ENCODE measurements around the gene IL1RL1.
A peak's percentile ranks its signal among the peaks of the same experiment; 100 is the strongest.

The IL1RL1 gene

GRCh38 chr2:102313025-102313424 is 1.7 kb downstream of the IL1RL1 start:
- CTCF ChIA-PET = interaction anchor here (0.5 to 0.6 kb wide), 2 partner anchors 50 to 203 kb away, joined by 4 to 5 read pairs; no protein-coding TSS in a partner anchor
- TF ChIP-seq CTCF (conservative IDR thresholded peaks at IDR 0.05; ENCODE audit: low read depth) = no peak
- peak; percentile 72 for DNase-seq (ENCODE audit: low spot score)
- POLR2A ChIA-PET (ENCODE audit: low non-redundant PET) = no interaction called here
- no peak overlapping the region for H3K27ac ChIP-seq

- ChIA-PET POLR2A (ENCODE audit: low non-redundant PET) (no interaction called here), CTCF (interaction anchor here (0.6 kb wide), 1 partner anchor 203 kb away, joined by 5 read pairs; no protein-coding TSS in a partner anchor)
- TF ChIP-seq CTCF (conservative IDR thresholded peaks at IDR 0.05; ENCODE audit: low read depth) = no peak
- no peak overlapping the region for H3K27ac ChIP-seq
- DNase-seq (ENCODE audit: low spot score) = no peak
These were observed 2.1 kb downstream of the IL1RL1 start for GRCh38 chr2:102313471-102313870.

DNA sequence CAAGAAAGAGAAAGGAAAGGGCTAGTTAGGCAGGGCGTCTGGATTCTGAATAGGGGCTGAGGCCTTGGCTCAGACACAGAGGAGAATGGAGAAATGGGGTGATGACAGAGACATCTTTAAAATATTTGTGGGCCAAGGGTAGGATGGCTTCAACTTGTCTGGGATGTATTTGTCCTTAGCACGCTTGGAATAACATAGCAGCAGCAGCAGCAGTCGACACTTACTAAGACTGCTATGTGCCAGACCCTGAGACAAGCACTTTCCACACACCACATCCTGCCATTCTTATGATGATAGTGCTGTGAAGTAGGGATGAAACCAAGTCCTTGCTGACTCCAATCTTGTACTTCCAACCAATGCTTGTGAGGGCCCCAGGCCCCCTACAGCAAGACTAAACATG is 2.6 kb downstream of the IL1RL1 start:
- ChIA-PET POLR2A (ENCODE audit: low non-redundant PET) (no interaction called here), CTCF (no interaction called here)
- H3K27ac ChIP-seq = no peak overlapping the region
- TF ChIP-seq CTCF (conservative IDR thresholded peaks at IDR 0.05; ENCODE audit: low read depth) = no peak
- no peak for DNase-seq (ENCODE audit: low spot score)

GRCh38 chr2:102315921-102316320 is 4.6 kb downstream of the IL1RL1 start:
- TF ChIP-seq CTCF (conservative IDR thresholded peaks at IDR 0.05; ENCODE audit: low read depth) = no peak
- H3K27ac ChIP-seq = no peak overlapping the region
- POLR2A ChIA-PET (ENCODE audit: low non-redundant PET) = no interaction called here
- DNase-seq (ENCODE audit: low spot score) = no peak
- CTCF ChIA-PET = no interaction called here

- no peak overlapping the region for H3K27ac ChIP-seq
- ChIA-PET POLR2A (ENCODE audit: low non-redundant PET) (no interaction called here), CTCF (interaction anchor here (0.7 kb wide), 1 partner anchor 1662 kb away, joined by 4 read pairs; no protein-coding TSS in a partner anchor)
- DNase-seq (ENCODE audit: low spot score) = peak; percentile 35
- TF ChIP-seq CTCF (conservative IDR thresholded peaks at IDR 0.05; ENCODE audit: low read depth) = no peak
These were observed 6.4 kb downstream of the IL1RL1 start for GRCh38 chr2:102317715-102318114.

DNA sequence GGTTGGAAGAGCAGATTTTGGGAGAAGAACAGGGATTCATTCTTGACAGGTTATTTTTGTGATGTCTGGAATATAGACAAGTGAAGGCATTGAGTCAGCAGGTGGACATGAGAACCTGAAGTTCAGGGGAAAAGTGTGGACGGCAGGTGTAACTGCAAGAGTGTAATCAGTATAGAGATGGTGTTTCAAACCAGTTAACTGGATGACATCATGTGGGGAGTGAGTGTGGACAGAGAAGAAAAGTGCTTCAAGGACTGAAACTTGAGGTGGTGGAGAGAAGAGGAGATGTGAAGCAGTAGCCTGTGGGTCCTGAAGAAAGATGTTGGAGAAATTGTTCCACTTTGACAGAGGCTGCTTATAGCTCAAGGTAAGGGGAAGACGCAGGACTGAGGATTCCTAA is 7.1 kb downstream of the IL1RL1 start:
- ChIA-PET CTCF (no interaction called here), POLR2A (ENCODE audit: low non-redundant PET) (no interaction called here)
- DNase-seq (ENCODE audit: low spot score) = no peak
- no peak for TF ChIP-seq CTCF (conservative IDR thresholded peaks at IDR 0.05; ENCODE audit: low read depth)
- H3K27ac ChIP-seq = no peak overlapping the region

Measured in RWPE1 (cell line).